ENCODE measurements around the gene TTBK1. TPM values are rescaled to one million over a fixed set of nuclear protein-coding genes. Genes with fewer than 3 reads are reported as not detected.

The TTBK1 gene
- total and polyA plus RNA-seq, 2 of the 4 experiments (the other 2 are of a cell fraction): 0.02 TPM; not detected in 1

GRCh38 chr6:43219814-43220213, 23.5 kb upstream of the TTBK1 start:
- H3K4me3 ChIP-seq (ENCODE audit: insufficient read depth, low read depth, low read length): no peak overlapping the region
- no TSS peak for BruUV-seq (replicated peaks)
- no peaks in the 10 kb centered on the region for H3K9me3 ChIP-seq (ENCODE audit: control insufficient read depth, insufficient read depth, low read length)
- POLR2A ChIA-PET (ENCODE audit: unreplicated experiment): no interaction called here
- no peak for TF ChIP-seq MAZ (IDR thresholded peaks at IDR 0.05; ENCODE audit: borderline replicate concordance, low read depth, low read length)
- no peak for TF ChIP-seq MAFK (IDR thresholded peaks at IDR 0.05; ENCODE audit: low read depth, low read length)
- no peak for TF ChIP-seq MXI1 (IDR thresholded peaks at IDR 0.05; ENCODE audit: borderline replicate concordance, low read depth, low read length)
- no peak for TF ChIP-seq NFE2L2 (IDR thresholded peaks at IDR 0.05; ENCODE audit: low read depth, low read length)
- TF ChIP-seq RAD21 (IDR thresholded peaks at IDR 0.05; ENCODE audit: low read length): no peak
- no peak for TF ChIP-seq SMC3 (IDR thresholded peaks at IDR 0.05; ENCODE audit: low read depth, low read length)
- no peak for TF ChIP-seq BHLHE40 (IDR thresholded peaks at IDR 0.05; ENCODE audit: low read depth, low read length)
- TF ChIP-seq, protein P1, sequence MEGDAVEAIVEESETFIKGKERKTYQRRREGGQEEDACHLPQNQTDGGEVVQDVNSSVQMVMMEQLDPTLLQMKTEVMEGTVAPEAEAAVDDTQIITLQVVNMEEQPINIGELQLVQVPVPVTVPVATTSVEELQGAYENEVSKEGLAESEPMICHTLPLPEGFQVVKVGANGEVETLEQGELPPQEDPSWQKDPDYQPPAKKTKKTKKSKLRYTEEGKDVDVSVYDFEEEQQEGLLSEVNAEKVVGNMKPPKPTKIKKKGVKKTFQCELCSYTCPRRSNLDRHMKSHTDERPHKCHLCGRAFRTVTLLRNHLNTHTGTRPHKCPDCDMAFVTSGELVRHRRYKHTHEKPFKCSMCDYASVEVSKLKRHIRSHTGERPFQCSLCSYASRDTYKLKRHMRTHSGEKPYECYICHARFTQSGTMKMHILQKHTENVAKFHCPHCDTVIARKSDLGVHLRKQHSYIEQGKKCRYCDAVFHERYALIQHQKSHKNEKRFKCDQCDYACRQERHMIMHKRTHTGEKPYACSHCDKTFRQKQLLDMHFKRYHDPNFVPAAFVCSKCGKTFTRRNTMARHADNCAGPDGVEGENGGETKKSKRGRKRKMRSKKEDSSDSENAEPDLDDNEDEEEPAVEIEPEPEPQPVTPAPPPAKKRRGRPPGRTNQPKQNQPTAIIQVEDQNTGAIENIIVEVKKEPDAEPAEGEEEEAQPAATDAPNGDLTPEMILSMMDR (conservative IDR thresholded peaks at IDR 0.05; ENCODE audit: low read depth, low read length): no peak
- TF ChIP-seq, protein P2, sequence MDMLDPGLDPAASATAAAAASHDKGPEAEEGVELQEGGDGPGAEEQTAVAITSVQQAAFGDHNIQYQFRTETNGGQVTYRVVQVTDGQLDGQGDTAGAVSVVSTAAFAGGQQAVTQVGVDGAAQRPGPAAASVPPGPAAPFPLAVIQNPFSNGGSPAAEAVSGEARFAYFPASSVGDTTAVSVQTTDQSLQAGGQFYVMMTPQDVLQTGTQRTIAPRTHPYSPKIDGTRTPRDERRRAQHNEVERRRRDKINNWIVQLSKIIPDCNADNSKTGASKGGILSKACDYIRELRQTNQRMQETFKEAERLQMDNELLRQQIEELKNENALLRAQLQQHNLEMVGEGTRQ (IDR thresholded peaks at IDR 0.05; ENCODE audit: low read depth, low read length): no peak
- no peak for TF ChIP-seq FOS (IDR thresholded peaks at IDR 0.05; ENCODE audit: low read depth, low read length)
- TF ChIP-seq RCOR1 (IDR thresholded peaks at IDR 0.05; ENCODE audit: insufficient replicate concordance, low read length): no peak
- TF ChIP-seq POLR2A (IDR thresholded peaks at IDR 0.05; ENCODE audit: low read depth, low read length): no peak
- TF ChIP-seq, protein P3, sequence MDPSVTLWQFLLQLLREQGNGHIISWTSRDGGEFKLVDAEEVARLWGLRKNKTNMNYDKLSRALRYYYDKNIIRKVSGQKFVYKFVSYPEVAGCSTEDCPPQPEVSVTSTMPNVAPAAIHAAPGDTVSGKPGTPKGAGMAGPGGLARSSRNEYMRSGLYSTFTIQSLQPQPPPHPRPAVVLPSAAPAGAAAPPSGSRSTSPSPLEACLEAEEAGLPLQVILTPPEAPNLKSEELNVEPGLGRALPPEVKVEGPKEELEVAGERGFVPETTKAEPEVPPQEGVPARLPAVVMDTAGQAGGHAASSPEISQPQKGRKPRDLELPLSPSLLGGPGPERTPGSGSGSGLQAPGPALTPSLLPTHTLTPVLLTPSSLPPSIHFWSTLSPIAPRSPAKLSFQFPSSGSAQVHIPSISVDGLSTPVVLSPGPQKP (IDR thresholded peaks at IDR 0.05; ENCODE audit: borderline replicate concordance, low read depth, low read length): no peak
- TF ChIP-seq CEBPB (IDR thresholded peaks at IDR 0.05; ENCODE audit: low read depth, low read length): no peak
- TF ChIP-seq CHD1 (IDR thresholded peaks at IDR 0.05; ENCODE audit: low read depth, low read length): no peak
- no peak for TF ChIP-seq RFX5 (IDR thresholded peaks at IDR 0.05; ENCODE audit: low read depth, low read length)
- no peak overlapping the region for H2AK9ac ChIP-seq (replicated peaks; ENCODE audit: low read depth, low read length, poor library complexity)
- H3K9me1 ChIP-seq (ENCODE audit: insufficient read depth, low read length): no peaks in the 10 kb centered on the region; the same call in 1 of the 2 replicates
- no peak overlapping the region for H2BK20ac ChIP-seq (ENCODE audit: low read depth, low read length)
- no peaks in the 10 kb centered on the region for H3K79me1 ChIP-seq (ENCODE audit: low read depth in 1 of 2, low read length in 2 of 2)
- peaks cover 2% of the 10 kb centered on the region; the same call in 1 of the 2 replicates for H3K4me1 ChIP-seq (ENCODE audit: control insufficient read depth, insufficient read depth, low read length)
- ATAC-seq (ENCODE audit: low read depth) (no peak), DNase-seq (no peak)
- H2BK5ac ChIP-seq (ENCODE audit: low read depth, low read length, poor library complexity, severe bottlenecking): no peak overlapping the region
- H4K5ac ChIP-seq (ENCODE audit: low read depth, low read length): no peak overlapping the region
- no peak overlapping the region for H3K4ac ChIP-seq (ENCODE audit: low read depth, low read length)
- H3K36me3 ChIP-seq (ENCODE audit: control insufficient read depth, insufficient read depth, low read length): peaks cover 54% of the 10 kb centered on the region
- no peak overlapping the region for H3K27ac ChIP-seq (ENCODE audit: insufficient read depth, low read length)
- in situ Hi-C loops (cut with MboI; ENCODE audit: low sequenced_read_pairs): no loop called here
- H3K18ac ChIP-seq (ENCODE audit: low read depth, low read length): no peak overlapping the region
- no peak overlapping the region for H3K23ac ChIP-seq (ENCODE audit: low read depth, low read length)
- H3K27me3 ChIP-seq (ENCODE audit: control insufficient read depth, insufficient read depth, low read length): no peaks in the 10 kb centered on the region
- H2BK120ac ChIP-seq (ENCODE audit: low read depth, low read length): no peak overlapping the region
- no peak overlapping the region for H2AK5ac ChIP-seq (ENCODE audit: low read depth, low read length)
- WGBS, 2 experiments (ENCODE audit: extremely low coverage in 2 of 2, insufficient read length in 1 of 2): 92% methylated on average over 2 of the region's 7 CpGs; no CpG with 5 or more reads in 1 of the 2 experiments
- CTCF ChIA-PET: no interaction called here
- H2BK15ac ChIP-seq (ENCODE audit: low read depth, low read length): no peak overlapping the region
- no peak overlapping the region for H3K56ac ChIP-seq (ENCODE audit: extremely low read depth, insufficient read depth, low read length)
- dilution Hi-C loops (cut with HindIII; ENCODE audit: low sequenced_read_pairs, unreplicated experiment): no loop called here
- no peak overlapping the region for H3K4me2 ChIP-seq (ENCODE audit: low read depth, low read length)
- H4K20me1 ChIP-seq (ENCODE audit: insufficient read depth, low read length): no peaks in the 10 kb centered on the region
- H2AFZ ChIP-seq (replicated peaks; ENCODE audit: low read length, poor library complexity): no peak overlapping the region
- H4K91ac ChIP-seq (ENCODE audit: insufficient read depth, low read depth, low read length): no peak overlapping the region
- intact Hi-C loops (cut with micrococcal nuclease): no loop called here
- H3K9ac ChIP-seq (ENCODE audit: low read depth, low read length): no peak overlapping the region
- H4K8ac ChIP-seq (ENCODE audit: low read depth in 2 of 2, low read length in 2 of 2): no peak overlapping the region
- no peak overlapping the region for H3K14ac ChIP-seq (replicated peaks; ENCODE audit: low read depth, low read length)
